H9 (cell line): Measurements from ENCODE around the gene PAK2. TPM values are rescaled to one million over a fixed set of nuclear protein-coding genes. Genes with fewer than 3 reads are reported as not detected.

Experiments
- DNase-seq: peaks from one replicate; pipeline ENCODE4 v3.0.0-alpha.2; 2017
- H2AFZ ChIP-seq: one replicate; pipeline ENCODE4 v1.6.1; 2013; ENCODE audit warnings: mild to moderate bottlenecking, low read length, control low read depth, moderate library complexity
- H2AK5ac ChIP-seq: 2 replicates; pipeline ENCODE4 v1.6.1; 2013; ENCODE audit warnings: low read length, control low read depth, mixed read lengths; ENCODE audit not compliant: insufficient read length
- H2BK120ac ChIP-seq: one replicate; pipeline ENCODE4 v1.6.1; 2013; ENCODE audit warnings: low read depth, mild to moderate bottlenecking, low read length, control low read depth, inconsistent platforms; ENCODE audit not compliant: poor library complexity, severe bottlenecking
- H2BK12ac ChIP-seq: 2 replicates; pipeline ENCODE4 v1.6.1; 2013; ENCODE audit warnings: low read length, control low read depth, mixed read lengths, low read depth; ENCODE audit not compliant: insufficient read length
- H2BK15ac ChIP-seq: 2 replicates; pipeline ENCODE4 v1.6.1; 2013; ENCODE audit warnings: low read depth, low read length, control low read depth
- H2BK20ac ChIP-seq: one replicate; pipeline ENCODE4 v1.6.1; 2013; ENCODE audit warnings: low read depth, mild to moderate bottlenecking, low read length, control low read depth, inconsistent platforms; ENCODE audit not compliant: poor library complexity, severe bottlenecking
- H2BK5ac ChIP-seq: 2 replicates; pipeline ENCODE4 v1.6.1; 2013; ENCODE audit warnings: low read length, control low read depth, mixed read lengths; ENCODE audit not compliant: insufficient read length
- H3K14ac ChIP-seq: 2 replicates; pipeline ENCODE4 v1.6.1; 2013; ENCODE audit warnings: low read length, control low read depth; ENCODE audit not compliant: insufficient read depth
- H3K18ac ChIP-seq: 2 replicates; pipeline ENCODE4 v1.6.1; 2013; ENCODE audit warnings: low read depth, mild to moderate bottlenecking, mixed read lengths, low read length, control low read depth; ENCODE audit not compliant: insufficient read length
- H3K23ac ChIP-seq: 2 replicates; pipeline ENCODE4 v1.6.1; 2013; ENCODE audit warnings: low read length, control low read depth, mixed read lengths, low read depth; ENCODE audit not compliant: insufficient read length
- H3K23me2 ChIP-seq: 2 replicates; pipeline ENCODE4 v1.6.1; 2013; ENCODE audit warnings: low read depth, mild to moderate bottlenecking, mixed read lengths, low read length, control low read depth; ENCODE audit not compliant: insufficient read length, poor library complexity, severe bottlenecking
- H3K27ac ChIP-seq: 2 replicates; pipeline ENCODE4 v1.5.1; 2013; ENCODE audit warnings: low read length, control low read depth, mixed read lengths, low read depth; ENCODE audit not compliant: insufficient read length
- H3K27me3 ChIP-seq: 2 replicates; pipeline ENCODE4 v1.6.1; 2013; ENCODE audit warnings: low read length, control low read depth, inconsistent platforms; ENCODE audit not compliant: insufficient read depth
- H3K4ac ChIP-seq: 2 replicates; pipeline ENCODE4 v1.6.1; 2013; ENCODE audit warnings: low read depth, mild to moderate bottlenecking, control low read depth, inconsistent platforms, low read length, moderate library complexity
- H3K4me1 ChIP-seq: 2 replicates; pipeline ENCODE4 v1.6.1; 2013; ENCODE audit warnings: low read length, control low read depth, inconsistent platforms; ENCODE audit not compliant: insufficient read depth
- H3K4me2 ChIP-seq: 2 replicates; pipeline ENCODE4 v1.6.1; 2013; ENCODE audit warnings: low read length, control low read depth, mixed read lengths; ENCODE audit not compliant: insufficient read length, insufficient read depth
- H3K56ac ChIP-seq: 2 replicates; pipeline ENCODE4 v1.6.1; 2013; ENCODE audit warnings: low read depth, mild to moderate bottlenecking, mixed read lengths, low read length, control low read depth; ENCODE audit not compliant: insufficient read length
- H3K79me1 ChIP-seq: 2 replicates; pipeline ENCODE4 v1.6.1; 2013; ENCODE audit warnings: low read depth, mild to moderate bottlenecking, moderate library complexity, low read length, control low read depth, inconsistent platforms; ENCODE audit not compliant: insufficient read depth, poor library complexity, severe bottlenecking
- H3K79me2 ChIP-seq: 2 replicates; pipeline ENCODE4 v1.6.1; 2013; ENCODE audit warnings: low read length, control low read depth, inconsistent platforms; ENCODE audit not compliant: insufficient read depth
- H3K9ac ChIP-seq: 2 replicates; pipeline ENCODE4 v1.6.1; 2013; ENCODE audit warnings: low read length, control low read depth, mixed read lengths; ENCODE audit not compliant: insufficient read length; ENCODE audit errors: extremely low read depth
- H3K9me3 ChIP-seq: one replicate; pipeline ENCODE4 v1.6.1; 2013; ENCODE audit warnings: low read depth, low read length, inconsistent platforms; ENCODE audit not compliant: control insufficient read depth
- H3T11ph ChIP-seq: one replicate; pipeline ENCODE4 v1.6.1; 2013; ENCODE audit warnings: mild to moderate bottlenecking, low read length, control low read depth, inconsistent platforms
- H4K20me1 ChIP-seq: one replicate; pipeline ENCODE4 v1.6.1; 2013; ENCODE audit not compliant: control insufficient read depth, insufficient read length, insufficient read depth
- H4K5ac ChIP-seq: 2 replicates; pipeline ENCODE4 v1.6.1; 2013; ENCODE audit warnings: low read depth, mild to moderate bottlenecking, mixed read lengths, low read length, control low read depth; ENCODE audit not compliant: insufficient read length
- H4K8ac ChIP-seq: replicated peaks from 2 replicates; pipeline ENCODE4 v1.6.1; 2013; ENCODE audit warnings: low read length, control low read depth, mixed read lengths, low read depth; ENCODE audit not compliant: insufficient read length
- H4K91ac ChIP-seq: 2 replicates; pipeline ENCODE4 v1.6.1; 2013; ENCODE audit warnings: low read depth, mild to moderate bottlenecking, moderate library complexity, mixed read lengths, low read length, control low read depth; ENCODE audit not compliant: insufficient read length
- H3K27ac Mint-ChIP-seq, 3 experiments: 2 replicates in 2 of 3; 3 replicates in 1 of 3; pipeline ENCODE4 v1.8.0; 2020 to 2021; ENCODE audit warnings: mixed read lengths in 3 of 3, mild to moderate bottlenecking in 1 of 3, moderate library complexity in 1 of 3
- H3K27me3 Mint-ChIP-seq: 2 replicates; pipeline ENCODE4 v1.8.0; 2021; ENCODE audit warnings: low read depth, mild to moderate bottlenecking, moderate library complexity, mixed read lengths
- H3K36me3 Mint-ChIP-seq, 3 experiments: 2 replicates in 2 of 3; 3 replicates in 1 of 3; pipeline ENCODE4 v1.8.0; 2020 to 2021; ENCODE audit warnings: low read depth in 3 of 3, mixed read lengths in 3 of 3; ENCODE audit not compliant: insufficient read depth in 1 of 3
- H3K4me1 Mint-ChIP-seq, 2 experiments: 2 replicates each; pipeline ENCODE4 v1.8.0; 2020; ENCODE audit warnings: mixed read lengths in 2 of 2
- H3K4me3 Mint-ChIP-seq, 2 experiments: 2 replicates in 1 of 2; 3 replicates in 1 of 2; pipeline ENCODE4 v1.8.0; 2020 to 2021; ENCODE audit warnings: mild to moderate bottlenecking in 2 of 2, mixed read lengths in 2 of 2, moderate library complexity in 1 of 2
- H3K9me3 Mint-ChIP-seq, 2 experiments: 2 replicates in 1 of 2; 3 replicates in 1 of 2; pipeline ENCODE4 v1.8.0; 2020; ENCODE audit warnings: mild to moderate bottlenecking in 2 of 2, mixed read lengths in 2 of 2, moderate library complexity in 1 of 2
- WGBS: extraction: QIAGEN DNeasy Blood & Tissue Kit; methylation state at CpG from one replicate; pipeline ENCODE4 v1.1.7; 2013; ENCODE audit warnings: missing lambda C conversion rate, low lambda C conversion rate, mixed read lengths; ENCODE audit not compliant: insufficient read length; ENCODE audit errors: extremely low coverage; 5-methylcytosine and 5-hydroxymethylcytosine counted together
- total RNA-seq: library from RNA; stranded (reverse); gene quantifications from 2 replicates; pipeline ENCODE4 v1.2.1, GENCODE V29; 2021
- TF ChIP-seq, protein P1 (sequence below): fragments of 200-600 bp; sonication (generic); conservative IDR thresholded peaks from 3 replicates; pipeline ENCODE4 v1.8.0; 2021; ENCODE audit warnings: antibody characterized with exemption, mild to moderate bottlenecking

The PAK2 gene
- total RNA-seq, 1 experiment from 2014 or later: 65.7 TPM

DNA sequence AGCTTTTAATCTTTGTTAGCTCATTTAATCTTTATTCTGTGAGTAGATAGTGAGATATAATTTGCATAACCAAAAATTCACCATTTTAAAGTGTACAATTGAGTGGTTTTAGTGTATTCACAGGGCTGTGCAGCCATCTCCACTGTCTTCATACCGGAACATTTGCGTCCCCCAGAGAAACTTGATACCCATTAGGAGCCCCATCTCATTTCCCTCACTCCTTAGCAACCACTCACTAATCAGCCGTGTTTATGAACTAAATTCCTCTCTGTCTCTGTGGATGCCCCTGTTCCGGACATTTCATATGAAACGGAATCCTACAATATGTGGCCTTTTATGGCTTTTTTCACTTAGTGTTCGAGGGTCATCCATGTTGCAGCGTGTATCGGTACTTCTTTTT lies 38.2 kb downstream of the PAK2 start:
- H2AK5ac ChIP-seq: no peak overlapping the region
- no peak overlapping the region for H3T11ph ChIP-seq
- WGBS: no CpG with 5 or more reads among the region's 8 CpGs
- H3K36me3 Mint-ChIP-seq: peaks cover 29 to 46% (median 30%) of the 10 kb centered on the region in 3 experiments
- no peaks in the 10 kb centered on the region for H3K79me1 ChIP-seq
- no peak overlapping the region for H2AFZ ChIP-seq
- H3K27ac ChIP-seq: no peak overlapping the region
- H3K18ac ChIP-seq: no peak overlapping the region
- DNase-seq: no peak
- no peak overlapping the region for H4K5ac ChIP-seq
- H3K9me3 Mint-ChIP-seq: peaks cover 12 to 23% of the 10 kb centered on the region in 2 experiments
- no peak overlapping the region for H3K9ac ChIP-seq
- H3K4me3 Mint-ChIP-seq: no peak overlapping the region
- H3K27me3 ChIP-seq: no peaks in the 10 kb centered on the region
- no peak overlapping the region for H4K8ac ChIP-seq
- no peak overlapping the region for H4K91ac ChIP-seq
- TF ChIP-seq, protein P1, sequence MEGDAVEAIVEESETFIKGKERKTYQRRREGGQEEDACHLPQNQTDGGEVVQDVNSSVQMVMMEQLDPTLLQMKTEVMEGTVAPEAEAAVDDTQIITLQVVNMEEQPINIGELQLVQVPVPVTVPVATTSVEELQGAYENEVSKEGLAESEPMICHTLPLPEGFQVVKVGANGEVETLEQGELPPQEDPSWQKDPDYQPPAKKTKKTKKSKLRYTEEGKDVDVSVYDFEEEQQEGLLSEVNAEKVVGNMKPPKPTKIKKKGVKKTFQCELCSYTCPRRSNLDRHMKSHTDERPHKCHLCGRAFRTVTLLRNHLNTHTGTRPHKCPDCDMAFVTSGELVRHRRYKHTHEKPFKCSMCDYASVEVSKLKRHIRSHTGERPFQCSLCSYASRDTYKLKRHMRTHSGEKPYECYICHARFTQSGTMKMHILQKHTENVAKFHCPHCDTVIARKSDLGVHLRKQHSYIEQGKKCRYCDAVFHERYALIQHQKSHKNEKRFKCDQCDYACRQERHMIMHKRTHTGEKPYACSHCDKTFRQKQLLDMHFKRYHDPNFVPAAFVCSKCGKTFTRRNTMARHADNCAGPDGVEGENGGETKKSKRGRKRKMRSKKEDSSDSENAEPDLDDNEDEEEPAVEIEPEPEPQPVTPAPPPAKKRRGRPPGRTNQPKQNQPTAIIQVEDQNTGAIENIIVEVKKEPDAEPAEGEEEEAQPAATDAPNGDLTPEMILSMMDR: no peak
- no peak overlapping the region for H2BK5ac ChIP-seq
- no peak overlapping the region for H3K56ac ChIP-seq
- H3K23ac ChIP-seq: no peak overlapping the region
- peaks cover 36% of the 10 kb centered on the region; the same call in 1 of the 2 replicates for H3K79me2 ChIP-seq
- H3K23me2 ChIP-seq: no peaks in the 10 kb centered on the region
- H3K14ac ChIP-seq: no peak overlapping the region
- no peak overlapping the region for H2BK20ac ChIP-seq
- H2BK15ac ChIP-seq: no peak overlapping the region
- no peak overlapping the region for H3K4ac ChIP-seq
- H3K4me1 Mint-ChIP-seq: peaks cover 8 to 16% of the 10 kb centered on the region in 2 experiments
- no peaks in the 10 kb centered on the region for H3K9me3 ChIP-seq
- no peak overlapping the region for H3K4me2 ChIP-seq
- no peaks in the 10 kb centered on the region for H3K4me1 ChIP-seq
- no peak overlapping the region for H2BK120ac ChIP-seq
- peak overlapping the region in 1 of 3 experiments; percentile 44; a peak in 1 of 7 replicates for H3K27ac Mint-ChIP-seq
- no peaks in the 10 kb centered on the region for H3K27me3 Mint-ChIP-seq
- no peak overlapping the region for H2BK12ac ChIP-seq
- no peaks in the 10 kb centered on the region for H4K20me1 ChIP-seq
